K562 (cell line): ENCODE data around the gene GJA1. TPM values are rescaled to one million over a fixed set of nuclear protein-coding genes. Genes with fewer than 3 reads are reported as not detected.

Source experiments
- ATAC-seq: fragments of 200-7000 bp; cut with Tn5 transposase; 3 replicates; pipeline ENCODE4 v1.9.1; 2020; ENCODE audit warnings: moderate library complexity
- BruUV-seq: library from RNA; stranded (reverse); fragments of 400-500 nt; replicated peaks from 2 replicates; lab custom pipeline; 2021; lab: Mats Ljungman, UMichigan
- CTCF ChIA-PET: fragments of 300-600 bp; formaldehyde crosslinking; extraction: SDS; loops from one replicate; lab custom pipeline; 2021; ENCODE audit warnings: low intra/inter-chr PET ratio; lab: Yijun Ruan, JAX
- POLR2A ChIA-PET: fragments of 300-600, 350-650 bp; sonication (Branson Sonifier 250); formaldehyde crosslinking; extraction: SDS; loops from one replicate; lab custom pipeline; 2021; ENCODE audit warnings: antibody characterized with exemption, inconsistent platforms; lab: Yijun Ruan, JAX
- DNase-seq, 4 experiments: peaks; one replicate each; pipeline versions ENCODE4 v3.0.0 to v3.0.0-alpha.2; 2011 to 2018; ENCODE audit warnings: low spot score in 3 of 4, mixed read lengths in 3 of 4; ENCODE audit errors: extremely low read depth in 1 of 4
- FAIRE-seq: peaks from 2 replicates; lab custom pipeline; 2011; peaks lifted over from hg19 to GRCh38; lab: Jason Lieb, UNC
- H2AFZ ChIP-seq: 2 replicates; pipeline ENCODE4 v1.6.0; 2011; ENCODE audit warnings: low read depth, low read length, control low read depth, inconsistent platforms
- H3K27ac ChIP-seq: fragments of 200-600 bp; 3 replicates; pipeline ENCODE4 v1.8.0; 2011; ENCODE audit warnings: low read depth, mild to moderate bottlenecking, control low read depth, inconsistent platforms, low read length, moderate library complexity, mixed read lengths; ENCODE audit errors: extremely low read depth
- H3K27me3 ChIP-seq, 2 experiments: fragments of 300-600 bp in 1 of 2; 2 replicates in 1 of 2; 3 replicates in 1 of 2; pipeline versions ENCODE4 v1.6.0 to v1.8.0; 2011; ENCODE audit warnings: inconsistent platforms in 2 of 2, low read length in 2 of 2, mild to moderate bottlenecking in 1 of 2, mixed read lengths in 1 of 2, moderate library complexity in 1 of 2; ENCODE audit not compliant: control insufficient read depth in 2 of 2, insufficient read depth in 2 of 2
- H3K36me3 ChIP-seq: fragments of 300-600 bp; 3 replicates; pipeline ENCODE4 v1.8.0; 2011; ENCODE audit warnings: mild to moderate bottlenecking, low read length, inconsistent platforms; ENCODE audit not compliant: control insufficient read depth, insufficient read depth
- H3K4me1 ChIP-seq, 2 experiments: fragments of 200-600 bp in 1 of 2; replicated peaks in 1 of 2; 2 replicates in 1 of 2; 3 replicates in 1 of 2; pipeline versions ENCODE4 v1.5.1 to v1.8.0; 2011; ENCODE audit warnings: inconsistent platforms in 2 of 2, low read length in 2 of 2, mild to moderate bottlenecking in 1 of 2, mixed read lengths in 1 of 2, moderate library complexity in 1 of 2; ENCODE audit not compliant: control insufficient read depth in 2 of 2, insufficient read depth in 2 of 2
- H3K4me2 ChIP-seq: 2 replicates; pipeline ENCODE4 v1.6.1; 2011; ENCODE audit warnings: low read length, control low read depth, inconsistent platforms, mixed read lengths; ENCODE audit not compliant: insufficient read depth
- H3K4me3 ChIP-seq: fragments of 200-600 bp; sonication (generic), shearing (Covaris generic); 2 replicates; pipeline ENCODE4 v1.5.1; 2016; ENCODE audit warnings: control low read depth, inconsistent platforms
- H3K79me2 ChIP-seq: fragments of 200-600 bp; 3 replicates; pipeline ENCODE4 v1.8.0; 2011; ENCODE audit warnings: low read length, inconsistent platforms; ENCODE audit not compliant: control insufficient read depth, insufficient read depth
- H3K9ac ChIP-seq, 2 experiments: 2 replicates each; pipeline versions ENCODE4 v1.6.0 to v1.6.1; 2011; ENCODE audit warnings: low read depth in 2 of 2, low read length in 2 of 2, control low read depth in 1 of 2, inconsistent platforms in 1 of 2, mild to moderate bottlenecking in 1 of 2, mixed read lengths in 1 of 2; ENCODE audit not compliant: insufficient read depth in 1 of 2
- H3K9me1 ChIP-seq: one replicate; pipeline ENCODE4 v1.6.0; 2011; ENCODE audit warnings: inconsistent platforms, mild to moderate bottlenecking, low read length, moderate library complexity; ENCODE audit not compliant: control insufficient read depth, insufficient read depth
- H3K9me3 ChIP-seq: replicated peaks from 2 replicates; pipeline ENCODE4 v1.5.1; 2011; ENCODE audit warnings: low read depth, low read length, inconsistent platforms; ENCODE audit not compliant: control insufficient read depth, insufficient read depth
- H4K20me1 ChIP-seq: replicated peaks from 2 replicates; pipeline ENCODE4 v1.6.1; 2011; ENCODE audit warnings: low read length, inconsistent platforms, mixed read lengths; ENCODE audit not compliant: control insufficient read depth, insufficient read depth
- ARHGAP35 ChIP-seq: fragments of 450-650 bp; IDR thresholded peaks from 2 replicates; pipeline ENCODE4 v1.6.1; 2018; ENCODE audit not compliant: partially characterized antibody
- ARID1B ChIP-seq: fragments of 450-650 bp; IDR thresholded peaks from 2 replicates; pipeline ENCODE4 v1.6.1; 2016; ENCODE audit warnings: antibody characterized with exemption, mild to moderate bottlenecking, inconsistent platforms
- CBFA2T2 ChIP-seq: fragments of 450-650 bp; conservative IDR thresholded peaks from 2 replicates; pipeline ENCODE4 v1.6.1; 2017; ENCODE audit warnings: mild to moderate bottlenecking
- COPS2 ChIP-seq: fragments of 450-650 bp; conservative IDR thresholded peaks from 2 replicates; pipeline ENCODE4 v1.6.1; 2016; ENCODE audit warnings: mild to moderate bottlenecking, moderate library complexity
- ELF4 ChIP-seq: fragments of 450-650 bp; formaldehyde crosslinking; IDR thresholded peaks from 2 replicates; pipeline ENCODE4 v1.4.0; 2022; ENCODE audit warnings: missing genetic modification characterization
- NCOA2 ChIP-seq, 2 experiments: fragments of 450-650 bp; IDR thresholded peaks; 2 replicates each; pipeline ENCODE4 v1.6.1; 2018; ENCODE audit warnings: mild to moderate bottlenecking in 2 of 2, moderate library complexity in 1 of 2; ENCODE audit not compliant: partially characterized antibody in 2 of 2
- PURB ChIP-seq: sonication (generic); formaldehyde crosslinking; IDR thresholded peaks from 2 replicates; pipeline ENCODE4 v1.9.0; 2021; ENCODE audit warnings: low read depth, mild to moderate bottlenecking, missing genetic modification reagents
- RHOXF2B ChIP-seq: fragments of 250-450 bp; sonication (Bioruptor Pico); conservative IDR thresholded peaks from 2 replicates; pipeline ENCODE4 v1.5.1; 2021
- ZNF197 ChIP-seq: fragments of 200-800 bp; sonication (Bioruptor generic); IDR thresholded peaks from 2 replicates; pipeline ENCODE4 v1.6.1; 2016; ENCODE audit warnings: low read depth, missing genetic modification characterization, missing compliant biosample characterization
- ZNF586 ChIP-seq: fragments of 450-650 bp; formaldehyde crosslinking; conservative IDR thresholded peaks from 2 replicates; pipeline ENCODE4 v1.4.0; 2020; ENCODE audit warnings: mild to moderate bottlenecking, moderate library complexity
- ZNF717 ChIP-seq: fragments of 250-450 bp; sonication (Bioruptor Pico); IDR thresholded peaks from 2 replicates; pipeline ENCODE4 v1.5.0; 2021
- ZNF764 ChIP-seq: fragments of 250-450 bp; sonication (Bioruptor Pico); IDR thresholded peaks from 2 replicates; pipeline ENCODE4 v1.4.0; 2020; ENCODE audit warnings: low read depth, mild to moderate bottlenecking, moderate library complexity
- WGBS: fragments of 100-300 bp; shearing (Covaris generic); methylation state at CpG from one replicate; pipeline ENCODE4 v1.1.6; 2016; ENCODE audit warnings: low coverage, mixed read lengths; ENCODE audit not compliant: insufficient coverage; ENCODE audit errors: missing lambda C conversion rate; 5-methylcytosine and 5-hydroxymethylcytosine counted together
- in situ Hi-C: fragments of 300-500 bp; cut with MboI; formaldehyde crosslinking; loops from 4 replicates; pipeline ENCODE4 v1.15.0; 2018; ENCODE audit warnings: inconsistent platforms, mixed read lengths
- intact Hi-C: fragments of 100-400 bp; cut with micrococcal nuclease; formaldehyde crosslinking; loops from 2 replicates; pipeline ENCODE4 v1.14.2; 2022
- polyA plus RNA-seq, 8 experiments: library from polyadenylated mRNA; depleted of rRNA in 4 of 8; stranded (reverse) in 5 of 8; unstranded in 3 of 8; fragments of >200 nt; fragmentation: Nextera tagmentation in 2 of 8; fragmentation: Illumina TruSeq in 1 of 8; extraction: Ambion mirVana in 2 of 8; extraction: Trizol in 1 of 8; gene quantifications; 2 replicates each; pipeline versions ENCODE4 v1.2.1 to v1.2.3, GENCODE V29; 2011 to 2014; ENCODE audit warnings: inconsistent platforms in 1 of 8, missing spikeins in 1 of 8
- total RNA-seq, 7 experiments: library from RNA; depleted of rRNA in 6 of 7; stranded (reverse); fragments of >200 nt in 6 of 7; fragmentation: Illumina TruSeq in 2 of 7; extraction: Trizol in 2 of 7; gene quantifications; 2 replicates each; pipeline versions ENCODE4 v1.2.1 to v1.2.3, GENCODE V29; 2011 to 2021; ENCODE audit warnings: low replicate concordance in 1 of 7
- TF ChIP-seq, protein P1 (sequence below), 2 experiments: fragments of 250-450 bp in 1 of 2; fragments of 450-650 bp in 1 of 2; sonication (Bioruptor Pico) in 1 of 2; IDR thresholded peaks; 2 replicates each; pipeline versions ENCODE4 v1.6.1 to v1.8.0; 2016 to 2021; ENCODE audit warnings: mild to moderate bottlenecking in 2 of 2, moderate library complexity in 2 of 2, missing compliant biosample characterization in 1 of 2, missing genetic modification characterization in 1 of 2
- TF ChIP-seq, protein P2 (sequence below): fragments of 450-650 bp; formaldehyde crosslinking; IDR thresholded peaks from 2 replicates; pipeline ENCODE4 v1.4.0; 2022; ENCODE audit warnings: missing genetic modification characterization
- TF ChIP-seq, protein P3 (sequence below): fragments of 250-450 bp; sonication (Bioruptor Pico); IDR thresholded peaks from 2 replicates; pipeline ENCODE4 v1.4.0; 2020
- TF ChIP-seq, protein P4 (sequence below): fragments of 250-450 bp; sonication (Bioruptor Pico); IDR thresholded peaks from 2 replicates; pipeline ENCODE4 v1.5.0; 2020; ENCODE audit warnings: mild to moderate bottlenecking, borderline replicate concordance

The GJA1 gene
- total and polyA plus RNA-seq, 9 of the 15 experiments (the other 6 are each of a cell fraction or from before 2014, with no cell fraction given) = 0.04 to 0.58 (median 0.06) TPM; not detected in 4

DNA sequence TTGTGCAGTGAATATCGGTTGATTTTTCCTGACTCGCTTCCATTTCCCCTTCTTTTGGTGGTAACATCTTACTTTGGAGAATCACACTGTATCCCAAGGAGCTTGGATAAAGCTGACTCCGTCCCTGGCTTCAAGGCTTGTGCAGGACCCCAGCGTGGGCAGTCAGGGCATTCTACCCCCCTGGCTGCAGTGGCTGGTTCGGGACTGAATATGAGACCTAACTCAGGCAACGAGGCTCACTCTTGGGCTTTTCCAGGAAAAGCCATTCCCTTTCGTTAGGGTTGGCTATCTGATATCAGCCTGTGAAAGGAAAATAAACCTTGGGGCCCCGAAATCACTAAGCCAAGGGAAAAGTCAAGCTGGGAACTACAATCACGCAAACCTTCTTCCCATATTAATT lies 30.1 kb upstream of the GJA1 start:
- no TSS peak for BruUV-seq
- TF ChIP-seq, protein P1, sequence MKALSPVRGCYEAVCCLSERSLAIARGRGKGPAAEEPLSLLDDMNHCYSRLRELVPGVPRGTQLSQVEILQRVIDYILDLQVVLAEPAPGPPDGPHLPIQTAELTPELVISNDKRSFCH (CRISPR knock-in tag; IDR thresholded peaks at IDR 0.05) = no peak
- TF ChIP-seq, protein P1 (tag; IDR thresholded peaks at IDR 0.05) = no peak
- TF ChIP-seq ZNF764 (CRISPR knock-in tag) (no peak), PURB (no peak), ARHGAP35 (no peak), ZNF586 (CRISPR knock-in tag) (no peak), NCOA2 (IDR thresholded peaks at IDR 0.05; ENCODE audit: partially characterized antibody in 2 of 2) (no peak), RHOXF2B (no peak), COPS2 (no peak), ZNF717 (CRISPR knock-in tag) (no peak), ARID1B (no peak), ELF4 (CRISPR knock-in tag) (no peak), ZNF197 (CRISPR knock-in tag) (no peak), CBFA2T2 (no peak)
- TF ChIP-seq, protein P2, sequence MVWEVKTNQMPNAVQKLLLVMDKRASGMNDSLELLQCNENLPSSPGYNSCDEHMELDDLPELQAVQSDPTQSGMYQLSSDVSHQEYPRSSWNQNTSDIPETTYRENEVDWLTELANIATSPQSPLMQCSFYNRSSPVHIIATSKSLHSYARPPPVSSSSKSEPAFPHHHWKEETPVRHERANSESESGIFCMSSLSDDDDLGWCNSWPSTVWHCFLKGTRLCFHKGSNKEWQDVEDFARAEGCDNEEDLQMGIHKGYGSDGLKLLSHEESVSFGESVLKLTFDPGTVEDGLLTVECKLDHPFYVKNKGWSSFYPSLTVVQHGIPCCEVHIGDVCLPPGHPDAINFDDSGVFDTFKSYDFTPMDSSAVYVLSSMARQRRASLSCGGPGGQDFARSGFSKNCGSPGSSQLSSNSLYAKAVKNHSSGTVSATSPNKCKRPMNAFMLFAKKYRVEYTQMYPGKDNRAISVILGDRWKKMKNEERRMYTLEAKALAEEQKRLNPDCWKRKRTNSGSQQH = no peak
- TF ChIP-seq, protein P3, sequence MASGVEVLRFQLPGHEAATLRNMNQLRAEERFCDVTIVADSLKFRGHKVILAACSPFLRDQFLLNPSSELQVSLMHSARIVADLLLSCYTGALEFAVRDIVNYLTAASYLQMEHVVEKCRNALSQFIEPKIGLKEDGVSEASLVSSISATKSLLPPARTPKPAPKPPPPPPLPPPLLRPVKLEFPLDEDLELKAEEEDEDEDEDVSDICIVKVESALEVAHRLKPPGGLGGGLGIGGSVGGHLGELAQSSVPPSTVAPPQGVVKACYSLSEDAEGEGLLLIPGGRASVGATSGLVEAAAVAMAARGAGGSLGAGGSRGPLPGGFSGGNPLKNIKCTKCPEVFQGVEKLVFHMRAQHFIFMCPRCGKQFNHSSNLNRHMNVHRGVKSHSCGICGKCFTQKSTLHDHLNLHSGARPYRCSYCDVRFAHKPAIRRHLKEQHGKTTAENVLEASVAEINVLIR (CRISPR knock-in tag) = no peak
- TF ChIP-seq, protein P4, sequence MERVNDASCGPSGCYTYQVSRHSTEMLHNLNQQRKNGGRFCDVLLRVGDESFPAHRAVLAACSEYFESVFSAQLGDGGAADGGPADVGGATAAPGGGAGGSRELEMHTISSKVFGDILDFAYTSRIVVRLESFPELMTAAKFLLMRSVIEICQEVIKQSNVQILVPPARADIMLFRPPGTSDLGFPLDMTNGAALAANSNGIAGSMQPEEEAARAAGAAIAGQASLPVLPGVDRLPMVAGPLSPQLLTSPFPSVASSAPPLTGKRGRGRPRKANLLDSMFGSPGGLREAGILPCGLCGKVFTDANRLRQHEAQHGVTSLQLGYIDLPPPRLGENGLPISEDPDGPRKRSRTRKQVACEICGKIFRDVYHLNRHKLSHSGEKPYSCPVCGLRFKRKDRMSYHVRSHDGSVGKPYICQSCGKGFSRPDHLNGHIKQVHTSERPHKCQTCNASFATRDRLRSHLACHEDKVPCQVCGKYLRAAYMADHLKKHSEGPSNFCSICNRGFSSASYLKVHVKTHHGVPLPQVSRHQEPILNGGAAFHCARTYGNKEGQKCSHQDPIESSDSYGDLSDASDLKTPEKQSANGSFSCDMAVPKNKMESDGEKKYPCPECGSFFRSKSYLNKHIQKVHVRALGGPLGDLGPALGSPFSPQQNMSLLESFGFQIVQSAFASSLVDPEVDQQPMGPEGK (CRISPR knock-in tag) = no peak
- TF ChIP-seq, all 486 proteins: peak for 0
- Histone ChIP-seq H2AFZ (no peak overlapping the region), H3K9ac (no peak overlapping the region), H3K27me3 (no peaks in the 10 kb centered on the region), H3K4me1 (peaks cover 0 to 3% of the 10 kb centered on the region in 2 experiments; a peak in 1 of 5 replicates), H3K9me3 (no peaks in the 10 kb centered on the region), H3K4me3 (no peak overlapping the region), H3K36me3 (no peaks in the 10 kb centered on the region), H4K20me1 (no peaks in the 10 kb centered on the region), H3K27ac (no peak overlapping the region), H3K79me2 (no peaks in the 10 kb centered on the region), H3K9me1 (no peaks in the 10 kb centered on the region), H3K4me2 (no peak overlapping the region)
- in situ Hi-C loops = no loop called here
- POLR2A ChIA-PET = interaction anchor here (0.6 kb wide), 1 partner anchor 16 kb away, joined by 3 read pairs; no protein-coding TSS in a partner anchor
- 1% methylated on average over 9 of the region's 9 CpGs for WGBS
- no peak for DNase-seq
- intact Hi-C loops = no loop called here
- no peak for ATAC-seq
- CTCF ChIA-PET = no interaction called here
- no peak for FAIRE-seq
